IMR-90 (cell line): ENCODE results near the gene QRFP. TPM values are rescaled to one million over a fixed set of nuclear protein-coding genes. Genes with fewer than 3 reads are reported as not detected.

Experiments
- ATAC-seq: fragments of 200-7000 bp; cut with Tn5 transposase; 2 replicates; pipeline ENCODE4 v1.9.1; 2020; ENCODE audit warnings: low read depth, mild to moderate bottlenecking, moderate library complexity
- BruUV-seq: library from RNA; stranded (reverse); fragments of 400-500 nt; replicated peaks from 2 replicates; lab custom pipeline; 2021; lab: Mats Ljungman, UMichigan
- CTCF ChIA-PET: fragments of 300-600 bp; formaldehyde crosslinking; extraction: SDS; loops from one replicate; lab custom pipeline; 2021; ENCODE audit warnings: antibody characterized with exemption; lab: Yijun Ruan, JAX
- POLR2A ChIA-PET: fragments of 300-600 bp; sonication (Branson Sonifier 250); formaldehyde crosslinking; loops from one replicate; lab custom pipeline; 2022; ENCODE audit warnings: antibody characterized with exemption; ENCODE audit not compliant: unreplicated experiment; lab: Charles Lee
- DNase-seq: peaks from one replicate; pipeline ENCODE4 v3.0.0; 2013
- H2AFZ ChIP-seq: replicated peaks from 2 replicates; pipeline ENCODE3; 2013; ENCODE audit warnings: low read length, mild to moderate bottlenecking; ENCODE audit not compliant: poor library complexity
- H2AK5ac ChIP-seq: 2 replicates; pipeline ENCODE4 v1.6.1; 2013; ENCODE audit warnings: low read depth, low read length, inconsistent platforms
- H2AK9ac ChIP-seq: replicated peaks from 2 replicates; pipeline ENCODE3; 2013; ENCODE audit warnings: mild to moderate bottlenecking, low read depth, low read length, moderate library complexity; ENCODE audit not compliant: poor library complexity
- H2BK120ac ChIP-seq: 2 replicates; pipeline ENCODE4 v1.6.1; 2013; ENCODE audit warnings: low read depth, low read length, inconsistent platforms
- H2BK15ac ChIP-seq: 3 replicates; pipeline ENCODE4 v1.6.1; 2013; ENCODE audit warnings: low read depth, low read length, inconsistent platforms
- H2BK20ac ChIP-seq: 2 replicates; pipeline ENCODE4 v1.6.1; 2013; ENCODE audit warnings: low read depth, mild to moderate bottlenecking, inconsistent platforms, low read length, moderate library complexity
- H2BK5ac ChIP-seq: 2 replicates; pipeline ENCODE4 v1.6.1; 2013; ENCODE audit warnings: mild to moderate bottlenecking, low read depth, low read length, inconsistent platforms; ENCODE audit not compliant: poor library complexity, severe bottlenecking
- H3K14ac ChIP-seq: replicated peaks from 2 replicates; pipeline ENCODE4 v1.6.1; 2013; ENCODE audit warnings: low read depth, low read length, inconsistent platforms
- H3K18ac ChIP-seq: 2 replicates; pipeline ENCODE4 v1.6.1; 2013; ENCODE audit warnings: low read depth, low read length, control low read depth
- H3K23ac ChIP-seq: 2 replicates; pipeline ENCODE4 v1.6.1; 2013; ENCODE audit warnings: low read depth, low read length, inconsistent platforms
- H3K27ac ChIP-seq: 2 replicates; pipeline ENCODE4 v1.5.1; 2013; ENCODE audit warnings: mild to moderate bottlenecking, control low read depth, low read length; ENCODE audit not compliant: insufficient read depth
- H3K27me3 ChIP-seq: 2 replicates; pipeline ENCODE4 v1.6.1; 2013; ENCODE audit warnings: low read length; ENCODE audit not compliant: control insufficient read depth, insufficient read depth
- H3K36me3 ChIP-seq: 2 replicates; pipeline ENCODE4 v1.6.1; 2013; ENCODE audit warnings: low read length, mixed read lengths; ENCODE audit not compliant: control insufficient read depth, insufficient read depth
- H3K4ac ChIP-seq: 2 replicates; pipeline ENCODE4 v1.6.1; 2013; ENCODE audit warnings: low read depth, low read length, inconsistent platforms
- H3K4me1 ChIP-seq: 2 replicates; pipeline ENCODE4 v1.6.1; 2013; ENCODE audit warnings: low read length, mixed read lengths; ENCODE audit not compliant: control insufficient read depth, insufficient read depth
- H3K4me2 ChIP-seq: 2 replicates; pipeline ENCODE4 v1.6.1; 2013; ENCODE audit warnings: low read depth, mild to moderate bottlenecking, control low read depth, low read length, moderate library complexity
- H3K4me3 ChIP-seq: 2 replicates; pipeline ENCODE4 v1.5.1; 2013; ENCODE audit warnings: low read depth, mild to moderate bottlenecking, control low read depth, low read length, moderate library complexity; ENCODE audit not compliant: insufficient read depth
- H3K56ac ChIP-seq: 2 replicates; pipeline ENCODE4 v1.6.1; 2013; ENCODE audit warnings: low read length, inconsistent platforms; ENCODE audit not compliant: insufficient read depth; ENCODE audit errors: extremely low read depth
- H3K79me1 ChIP-seq, 2 experiments: 2 replicates each; pipeline ENCODE4 v1.6.1; 2013; ENCODE audit warnings: low read length in 2 of 2, inconsistent platforms in 1 of 2, low read depth in 1 of 2
- H3K9ac ChIP-seq: 2 replicates; pipeline ENCODE4 v1.6.1; 2013; ENCODE audit warnings: low read depth, low read length, control low read depth
- H3K9me1 ChIP-seq: 2 replicates; pipeline ENCODE4 v1.6.1; 2013; ENCODE audit warnings: low read length, inconsistent platforms; ENCODE audit not compliant: insufficient read depth
- H3K9me3 ChIP-seq: 2 replicates; pipeline ENCODE4 v1.6.1; 2013; ENCODE audit warnings: low read length; ENCODE audit not compliant: control insufficient read depth, insufficient read depth
- H4K20me1 ChIP-seq: 2 replicates; pipeline ENCODE4 v1.6.1; 2013; ENCODE audit warnings: low read length, inconsistent platforms; ENCODE audit not compliant: insufficient read depth
- H4K5ac ChIP-seq: 2 replicates; pipeline ENCODE4 v1.6.1; 2013; ENCODE audit warnings: mild to moderate bottlenecking, low read depth, low read length, control low read depth
- H4K8ac ChIP-seq, 2 experiments: 2 replicates each; pipeline ENCODE4 v1.6.1; 2013; ENCODE audit warnings: low read depth in 2 of 2, low read length in 2 of 2, control low read depth in 1 of 2, inconsistent platforms in 1 of 2
- H4K91ac ChIP-seq: 2 replicates; pipeline ENCODE4 v1.6.1; 2013; ENCODE audit warnings: low read depth, low read length, inconsistent platforms; ENCODE audit not compliant: insufficient read depth
- BHLHE40 ChIP-seq: fragments of 150-350 bp; IDR thresholded peaks from 2 replicates; pipeline ENCODE4 v1.6.1; 2016; ENCODE audit warnings: mild to moderate bottlenecking, low read depth, low read length
- MAZ ChIP-seq: IDR thresholded peaks from 2 replicates; pipeline ENCODE4 v1.6.1; 2012; ENCODE audit warnings: low read depth, mild to moderate bottlenecking, low read length, improper control_type of control experiment, moderate library complexity, borderline replicate concordance
- WGBS, 2 experiments: methylation state at CpG; one replicate each; pipeline versions ENCODE4 v1.1.5 to v1.1.7; 2013; ENCODE audit warnings: missing lambda C conversion rate in 2 of 2; ENCODE audit not compliant: insufficient read length in 1 of 2; ENCODE audit errors: extremely low coverage in 2 of 2; 5-methylcytosine and 5-hydroxymethylcytosine counted together
- dilution Hi-C: fragments of 300-500 bp; cut with HindIII; formaldehyde crosslinking; loops from one replicate; pipeline ENCODE4 v1.14.3; 2018; ENCODE audit warnings: low sequenced_read_pairs; ENCODE audit not compliant: unreplicated experiment
- in situ Hi-C: fragments of 300-500 bp; cut with MboI; formaldehyde crosslinking; loops from 3 replicates; pipeline ENCODE4 v1.14.3; 2019; ENCODE audit warnings: low sequenced_read_pairs, inconsistent platforms, mixed read lengths
- intact Hi-C: fragments of 100-400 bp; cut with micrococcal nuclease; formaldehyde crosslinking; loops from 2 replicates; pipeline ENCODE4 v1.10.0; 2022
- polyA plus RNA-seq, 3 experiments: library from polyadenylated mRNA; depleted of rRNA; stranded (reverse); fragments of >200 nt; gene quantifications; 2 replicates each; pipeline ENCODE4 v1.2.3, GENCODE V29; 2012; ENCODE audit warnings: low replicate concordance in 1 of 3
- total RNA-seq: library from RNA; depleted of rRNA; stranded (reverse); fragments of >200 nt; gene quantifications from 2 replicates; pipeline ENCODE4 v1.2.3, GENCODE V29; 2012

The QRFP gene
- total and polyA plus RNA-seq, 2 of the 4 experiments (the other 2 are of a cell fraction), result not detected

DNA sequence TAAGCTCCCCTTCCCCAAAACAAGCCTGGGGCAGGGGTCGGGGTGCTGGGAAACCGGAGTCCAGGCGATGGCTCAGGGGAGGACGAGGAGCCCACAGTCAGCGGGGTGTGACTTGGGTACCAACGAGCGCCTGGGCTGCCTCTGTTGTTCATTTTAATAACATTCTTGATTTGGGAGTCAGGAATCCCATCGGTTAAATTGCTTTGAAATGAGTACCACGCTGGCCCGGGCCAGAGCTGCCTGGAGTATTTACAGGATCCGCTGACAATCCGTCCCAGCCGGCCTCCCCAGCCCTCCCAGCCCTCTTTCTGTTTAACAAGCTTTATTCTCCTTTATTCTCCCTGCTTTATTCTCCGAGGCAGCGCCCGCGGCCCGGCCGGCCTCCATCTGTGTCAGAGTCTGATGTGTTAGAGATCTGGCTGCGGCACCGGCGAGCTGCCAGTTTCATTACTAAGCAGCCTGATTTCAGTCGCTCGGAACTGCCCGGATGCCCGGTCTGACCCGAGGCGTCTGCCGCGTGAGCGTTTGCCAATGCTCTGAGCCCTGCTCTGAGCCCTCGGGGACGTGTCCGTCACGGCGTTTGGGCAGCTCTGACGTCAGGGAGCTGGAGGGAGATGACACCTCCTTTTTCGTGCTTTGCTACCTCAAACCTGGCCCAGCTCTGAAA lies 16.5 kb upstream of the QRFP start:
- dilution Hi-C loops (no loop called here), intact Hi-C loops (no loop called here), in situ Hi-C loops (no loop called here)
- Histone ChIP-seq H3K9me1 (no peaks in the 10 kb centered on the region), H3K56ac (no peak overlapping the region), H3K23ac (no peak overlapping the region), H4K91ac (peak overlapping the region; percentile 33), H3K4me1 (peaks cover 6% of the 10 kb centered on the region), H3K9ac (no peak overlapping the region; the same call in 1 of the 2 replicates), H4K8ac (peak overlapping the region; percentile 64 to 65; a peak in 2 of 4 replicates), H3K4me3 (no peak overlapping the region), H3K79me1 (no peaks in the 10 kb centered on the region), H2BK5ac (peak overlapping the region; percentile 21), H3K36me3 (no peaks in the 10 kb centered on the region), H3K27me3 (no peaks in the 10 kb centered on the region), H3K18ac (peak overlapping the region; percentile 46; the same call in 1 of the 2 replicates), H2AFZ (peak overlapping the region; percentile 79), H3K9me3 (no peaks in the 10 kb centered on the region), H3K14ac (no peak overlapping the region), H3K4me2 (peak overlapping the region; percentile 59), H3K27ac (peak overlapping the region; percentile 43; the same call in 1 of the 2 replicates), H2AK5ac (no peak overlapping the region), H4K5ac (peak overlapping the region; percentile 64), H3K4ac (peak overlapping the region; percentile 43; the same call in 1 of the 2 replicates), H2AK9ac (no peak overlapping the region), H4K20me1 (no peaks in the 10 kb centered on the region), H2BK15ac (no peak overlapping the region), H2BK120ac (peak overlapping the region; percentile 55; the same call in 1 of the 2 replicates), H2BK20ac (peak overlapping the region; percentile 38; the same call in 1 of the 2 replicates)
- peak; percentile 84 for ATAC-seq
- ChIA-PET CTCF (no interaction called here), POLR2A (interaction anchor here (0.5 kb wide), 1 partner anchor 133 kb away, joined by 7 read pairs; no protein-coding TSS in a partner anchor)
- 21% methylated on average over 10 of the region's 38 CpGs; no CpG with 5 or more reads in 1 of the 2 experiments for WGBS, 2 experiments
- BruUV-seq, result no TSS peak
- TF ChIP-seq BHLHE40 (0 out of 2 replicates have a peak, but pooled peaks have one; percentile 9), MAZ (no peak)
- peak; percentile 78 for DNase-seq
